ENCODE measurements around the gene USP11. TPM values are rescaled to one million over a fixed set of nuclear protein-coding genes. Genes with fewer than 3 reads are reported as not detected.

The USP11 gene
- total and polyA plus RNA-seq, 2 experiments from 2014 or later = 64.2 to 65.1 TPM

DNA sequence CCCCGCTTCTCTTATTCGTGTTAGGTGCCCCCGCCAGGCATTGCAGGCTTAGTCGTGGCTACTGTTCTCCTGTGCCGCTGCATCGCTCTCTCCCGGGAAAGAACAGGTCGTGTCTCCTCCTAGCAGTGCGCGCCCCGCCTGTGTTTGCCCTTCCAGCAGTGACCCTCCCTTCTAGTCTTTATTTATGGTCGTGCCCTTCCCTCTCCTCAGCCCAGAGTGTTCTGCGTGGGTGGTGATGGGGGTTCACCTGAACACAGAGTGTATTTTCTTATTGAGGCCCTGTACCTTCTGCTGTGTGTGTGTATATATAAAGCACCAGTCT is 15.2 kb downstream of the USP11 start (continued):
- TF ChIP-seq, protein P1, sequence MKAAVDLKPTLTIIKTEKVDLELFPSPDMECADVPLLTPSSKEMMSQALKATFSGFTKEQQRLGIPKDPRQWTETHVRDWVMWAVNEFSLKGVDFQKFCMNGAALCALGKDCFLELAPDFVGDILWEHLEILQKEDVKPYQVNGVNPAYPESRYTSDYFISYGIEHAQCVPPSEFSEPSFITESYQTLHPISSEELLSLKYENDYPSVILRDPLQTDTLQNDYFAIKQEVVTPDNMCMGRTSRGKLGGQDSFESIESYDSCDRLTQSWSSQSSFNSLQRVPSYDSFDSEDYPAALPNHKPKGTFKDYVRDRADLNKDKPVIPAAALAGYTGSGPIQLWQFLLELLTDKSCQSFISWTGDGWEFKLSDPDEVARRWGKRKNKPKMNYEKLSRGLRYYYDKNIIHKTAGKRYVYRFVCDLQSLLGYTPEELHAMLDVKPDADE (IDR thresholded peaks at IDR 0.05) = no peak

DNA sequence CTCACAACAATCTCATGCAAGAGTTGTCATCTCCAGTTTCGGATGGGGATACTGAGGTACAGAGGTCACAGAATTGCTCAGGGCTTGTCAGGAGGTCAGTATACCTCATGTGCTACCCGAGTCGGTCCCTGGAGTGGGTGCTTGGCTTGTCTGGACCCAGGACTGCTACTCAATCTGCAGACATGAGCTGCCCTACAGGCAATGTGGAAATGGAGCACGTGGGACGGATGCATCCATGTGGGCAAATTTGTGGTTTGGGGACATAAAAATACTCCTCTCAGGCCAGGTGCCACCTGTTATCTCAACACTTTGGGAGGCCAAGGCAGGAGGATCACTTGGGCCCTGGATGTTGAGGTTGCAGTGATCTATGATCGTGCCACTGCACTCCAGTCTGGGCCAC is 15.8 kb downstream of the USP11 start:
- Histone ChIP-seq H3F3A (replicated peaks; ENCODE audit: low read depth) (no peaks in the 10 kb centered on the region), H3K27me3 (ENCODE audit: insufficient read depth) (no peaks in the 10 kb centered on the region), H3K9me2 (ENCODE audit: insufficient read depth) (no peaks in the 10 kb centered on the region), H3K27ac (ENCODE audit: low read depth) (no peak overlapping the region), H3K4me2 (no peak overlapping the region), H3K4me1 (ENCODE audit: insufficient read depth) (no peaks in the 10 kb centered on the region), H3K36me3 (ENCODE audit: insufficient read depth) (no peaks in the 10 kb centered on the region), H2AFZ (no peak overlapping the region), H4K20me1 (replicated peaks; ENCODE audit: insufficient read depth) (no peaks in the 10 kb centered on the region), H3K79me2 (replicated peaks; ENCODE audit: insufficient read depth) (no peaks in the 10 kb centered on the region), H3K4me3 (no peak overlapping the region)
- DNase-seq (ENCODE audit: low spot score) (no peak), ATAC-seq (no peak)
- Mint-ChIP-seq H3K36me3 (ENCODE audit: low read depth) (peaks cover 41% of the 10 kb centered on the region), H3K4me1 (no peaks in the 10 kb centered on the region), H3K27me3 (ENCODE audit: insufficient read depth, low read depth, poor library complexity) (peaks cover 7% of the 10 kb centered on the region), H3K9me3 (no peaks in the 10 kb centered on the region), H3K4me3 (no peak overlapping the region), H3K27ac (no peak overlapping the region)
- TF ChIP-seq, protein P1 (IDR thresholded peaks at IDR 0.05) = no peak
- TF ChIP-seq JUNB (IDR thresholded peaks at IDR 0.05; ENCODE audit: unreplicated experiment) (no peak), ZNF114 (CRISPR knock-in tag; IDR thresholded peaks at IDR 0.05) (no peak), STAT1 (IDR thresholded peaks at IDR 0.05; ENCODE audit: unreplicated experiment) (no peak), CREB1 (CRISPR knock-in tag; IDR thresholded peaks at IDR 0.05; ENCODE audit: low read depth) (no peak), EZH2phosphoT487 (IDR thresholded peaks at IDR 0.05; ENCODE audit: unreplicated experiment) (no peak)
- TF ChIP-seq, protein P2, sequence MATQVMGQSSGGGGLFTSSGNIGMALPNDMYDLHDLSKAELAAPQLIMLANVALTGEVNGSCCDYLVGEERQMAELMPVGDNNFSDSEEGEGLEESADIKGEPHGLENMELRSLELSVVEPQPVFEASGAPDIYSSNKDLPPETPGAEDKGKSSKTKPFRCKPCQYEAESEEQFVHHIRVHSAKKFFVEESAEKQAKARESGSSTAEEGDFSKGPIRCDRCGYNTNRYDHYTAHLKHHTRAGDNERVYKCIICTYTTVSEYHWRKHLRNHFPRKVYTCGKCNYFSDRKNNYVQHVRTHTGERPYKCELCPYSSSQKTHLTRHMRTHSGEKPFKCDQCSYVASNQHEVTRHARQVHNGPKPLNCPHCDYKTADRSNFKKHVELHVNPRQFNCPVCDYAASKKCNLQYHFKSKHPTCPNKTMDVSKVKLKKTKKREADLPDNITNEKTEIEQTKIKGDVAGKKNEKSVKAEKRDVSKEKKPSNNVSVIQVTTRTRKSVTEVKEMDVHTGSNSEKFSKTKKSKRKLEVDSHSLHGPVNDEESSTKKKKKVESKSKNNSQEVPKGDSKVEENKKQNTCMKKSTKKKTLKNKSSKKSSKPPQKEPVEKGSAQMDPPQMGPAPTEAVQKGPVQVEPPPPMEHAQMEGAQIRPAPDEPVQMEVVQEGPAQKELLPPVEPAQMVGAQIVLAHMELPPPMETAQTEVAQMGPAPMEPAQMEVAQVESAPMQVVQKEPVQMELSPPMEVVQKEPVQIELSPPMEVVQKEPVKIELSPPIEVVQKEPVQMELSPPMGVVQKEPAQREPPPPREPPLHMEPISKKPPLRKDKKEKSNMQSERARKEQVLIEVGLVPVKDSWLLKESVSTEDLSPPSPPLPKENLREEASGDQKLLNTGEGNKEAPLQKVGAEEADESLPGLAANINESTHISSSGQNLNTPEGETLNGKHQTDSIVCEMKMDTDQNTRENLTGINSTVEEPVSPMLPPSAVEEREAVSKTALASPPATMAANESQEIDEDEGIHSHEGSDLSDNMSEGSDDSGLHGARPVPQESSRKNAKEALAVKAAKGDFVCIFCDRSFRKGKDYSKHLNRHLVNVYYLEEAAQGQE (IDR thresholded peaks at IDR 0.05; ENCODE audit: unreplicated experiment) = no peak

DNA sequence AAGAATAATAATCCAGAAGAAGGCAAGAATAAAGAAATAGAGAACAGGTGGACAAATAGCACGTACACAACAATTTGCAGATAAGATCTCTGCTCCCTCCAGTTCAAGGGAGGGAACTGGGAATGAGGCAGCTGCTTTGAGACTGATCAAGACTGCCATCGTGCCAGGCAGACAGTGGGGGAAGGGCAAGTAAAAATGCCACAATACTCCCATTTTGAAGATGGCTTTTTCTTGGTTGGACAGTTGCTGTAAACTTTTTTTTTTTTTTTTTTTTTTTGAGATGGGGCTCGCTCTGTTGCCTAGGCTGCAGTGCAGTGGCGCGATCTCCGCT is 17.2 kb downstream of the USP11 start:
- Mint-ChIP-seq H3K27ac (no peak overlapping the region), H3K27me3 (ENCODE audit: insufficient read depth, low read depth, poor library complexity) (peaks cover 5% of the 10 kb centered on the region), H3K36me3 (ENCODE audit: low read depth) (peaks cover 31% of the 10 kb centered on the region), H3K4me1 (no peaks in the 10 kb centered on the region), H3K9me3 (no peaks in the 10 kb centered on the region), H3K4me3 (no peak overlapping the region)
- no peak overlapping the region for H3K4me2 ChIP-seq
- ATAC-seq (no peak), DNase-seq (ENCODE audit: low spot score) (no peak)
- no peak overlapping the region for H2AFZ ChIP-seq
- no peaks in the 10 kb centered on the region for H4K20me1 ChIP-seq (replicated peaks; ENCODE audit: insufficient read depth)
- no peaks in the 10 kb centered on the region for H3K9me2 ChIP-seq (ENCODE audit: insufficient read depth)
- no peaks in the 10 kb centered on the region for H3K4me1 ChIP-seq (ENCODE audit: insufficient read depth)
- H3F3A ChIP-seq (replicated peaks; ENCODE audit: low read depth) = no peaks in the 10 kb centered on the region
- H3K27ac ChIP-seq (ENCODE audit: low read depth) = no peak overlapping the region
- H3K4me3 ChIP-seq = no peak overlapping the region
- no peaks in the 10 kb centered on the region for H3K79me2 ChIP-seq (replicated peaks; ENCODE audit: insufficient read depth)
- no peaks in the 10 kb centered on the region for H3K36me3 ChIP-seq (ENCODE audit: insufficient read depth)
- H3K27me3 ChIP-seq (ENCODE audit: insufficient read depth) = no peaks in the 10 kb centered on the region
- TF ChIP-seq ZNF331 (CRISPR knock-in tag; IDR thresholded peaks at IDR 0.05; ENCODE audit: low read depth) = no peak
- no peak for TF ChIP-seq POLR2AphosphoS5 (IDR thresholded peaks at IDR 0.05; ENCODE audit: low read depth)
- TF ChIP-seq, protein P3, sequence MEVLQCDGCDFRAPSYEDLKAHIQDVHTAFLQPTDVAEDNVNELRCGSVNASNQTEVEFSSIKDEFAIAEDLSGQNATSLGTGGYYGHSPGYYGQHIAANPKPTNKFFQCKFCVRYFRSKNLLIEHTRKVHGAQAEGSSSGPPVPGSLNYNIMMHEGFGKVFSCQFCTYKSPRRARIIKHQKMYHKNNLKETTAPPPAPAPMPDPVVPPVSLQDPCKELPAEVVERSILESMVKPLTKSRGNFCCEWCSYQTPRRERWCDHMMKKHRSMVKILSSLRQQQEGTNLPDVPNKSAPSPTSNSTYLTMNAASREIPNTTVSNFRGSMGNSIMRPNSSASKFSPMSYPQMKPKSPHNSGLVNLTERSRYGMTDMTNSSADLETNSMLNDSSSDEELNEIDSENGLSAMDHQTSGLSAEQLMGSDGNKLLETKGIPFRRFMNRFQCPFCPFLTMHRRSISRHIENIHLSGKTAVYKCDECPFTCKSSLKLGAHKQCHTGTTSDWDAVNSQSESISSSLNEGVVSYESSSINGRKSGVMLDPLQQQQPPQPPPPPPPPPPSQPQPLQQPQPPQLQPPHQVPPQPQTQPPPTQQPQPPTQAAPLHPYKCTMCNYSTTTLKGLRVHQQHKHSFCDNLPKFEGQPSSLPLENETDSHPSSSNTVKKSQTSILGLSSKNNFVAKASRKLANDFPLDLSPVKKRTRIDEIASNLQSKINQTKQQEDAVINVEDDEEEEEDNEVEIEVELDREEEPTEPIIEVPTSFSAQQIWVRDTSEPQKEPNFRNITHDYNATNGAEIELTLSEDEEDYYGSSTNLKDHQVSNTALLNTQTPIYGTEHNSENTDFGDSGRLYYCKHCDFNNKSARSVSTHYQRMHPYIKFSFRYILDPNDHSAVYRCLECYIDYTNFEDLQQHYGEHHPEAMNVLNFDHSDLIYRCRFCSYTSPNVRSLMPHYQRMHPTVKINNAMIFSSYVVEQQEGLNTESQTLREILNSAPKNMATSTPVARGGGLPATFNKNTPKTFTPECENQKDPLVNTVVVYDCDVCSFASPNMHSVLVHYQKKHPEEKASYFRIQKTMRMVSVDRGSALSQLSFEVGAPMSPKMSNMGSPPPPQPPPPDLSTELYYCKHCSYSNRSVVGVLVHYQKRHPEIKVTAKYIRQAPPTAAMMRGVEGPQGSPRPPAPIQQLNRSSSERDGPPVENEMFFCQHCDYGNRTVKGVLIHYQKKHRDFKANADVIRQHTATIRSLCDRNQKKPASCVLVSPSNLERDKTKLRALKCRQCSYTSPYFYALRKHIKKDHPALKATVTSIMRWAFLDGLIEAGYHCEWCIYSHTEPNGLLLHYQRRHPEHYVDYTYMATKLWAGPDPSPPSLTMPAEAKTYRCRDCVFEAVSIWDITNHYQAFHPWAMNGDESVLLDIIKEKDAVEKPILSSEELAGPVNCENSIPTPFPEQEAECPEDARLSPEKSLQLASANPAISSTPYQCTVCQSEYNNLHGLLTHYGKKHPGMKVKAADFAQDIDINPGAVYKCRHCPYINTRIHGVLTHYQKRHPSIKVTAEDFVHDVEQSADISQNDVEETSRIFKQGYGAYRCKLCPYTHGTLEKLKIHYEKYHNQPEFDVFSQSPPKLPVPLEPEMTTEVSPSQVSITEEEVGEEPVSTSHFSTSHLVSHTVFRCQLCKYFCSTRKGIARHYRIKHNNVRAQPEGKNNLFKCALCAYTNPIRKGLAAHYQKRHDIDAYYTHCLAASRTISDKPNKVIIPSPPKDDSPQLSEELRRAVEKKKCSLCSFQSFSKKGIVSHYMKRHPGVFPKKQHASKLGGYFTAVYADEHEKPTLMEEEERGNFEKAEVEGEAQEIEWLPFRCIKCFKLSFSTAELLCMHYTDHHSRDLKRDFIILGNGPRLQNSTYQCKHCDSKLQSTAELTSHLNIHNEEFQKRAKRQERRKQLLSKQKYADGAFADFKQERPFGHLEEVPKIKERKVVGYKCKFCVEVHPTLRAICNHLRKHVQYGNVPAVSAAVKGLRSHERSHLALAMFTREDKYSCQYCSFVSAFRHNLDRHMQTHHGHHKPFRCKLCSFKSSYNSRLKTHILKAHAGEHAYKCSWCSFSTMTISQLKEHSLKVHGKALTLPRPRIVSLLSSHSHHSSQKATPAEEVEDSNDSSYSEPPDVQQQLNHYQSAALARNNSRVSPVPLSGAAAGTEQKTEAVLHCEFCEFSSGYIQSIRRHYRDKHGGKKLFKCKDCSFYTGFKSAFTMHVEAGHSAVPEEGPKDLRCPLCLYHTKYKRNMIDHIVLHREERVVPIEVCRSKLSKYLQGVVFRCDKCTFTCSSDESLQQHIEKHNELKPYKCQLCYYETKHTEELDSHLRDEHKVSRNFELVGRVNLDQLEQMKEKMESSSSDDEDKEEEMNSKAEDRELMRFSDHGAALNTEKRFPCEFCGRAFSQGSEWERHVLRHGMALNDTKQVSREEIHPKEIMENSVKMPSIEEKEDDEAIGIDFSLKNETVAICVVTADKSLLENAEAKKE (CRISPR knock-in tag; IDR thresholded peaks at IDR 0.05) = no peak
- no peak for TF ChIP-seq STAT1 (IDR thresholded peaks at IDR 0.05; ENCODE audit: unreplicated experiment)
